ENCODE measurements around the gene BUB3.

Gene BUB3

DNA sequence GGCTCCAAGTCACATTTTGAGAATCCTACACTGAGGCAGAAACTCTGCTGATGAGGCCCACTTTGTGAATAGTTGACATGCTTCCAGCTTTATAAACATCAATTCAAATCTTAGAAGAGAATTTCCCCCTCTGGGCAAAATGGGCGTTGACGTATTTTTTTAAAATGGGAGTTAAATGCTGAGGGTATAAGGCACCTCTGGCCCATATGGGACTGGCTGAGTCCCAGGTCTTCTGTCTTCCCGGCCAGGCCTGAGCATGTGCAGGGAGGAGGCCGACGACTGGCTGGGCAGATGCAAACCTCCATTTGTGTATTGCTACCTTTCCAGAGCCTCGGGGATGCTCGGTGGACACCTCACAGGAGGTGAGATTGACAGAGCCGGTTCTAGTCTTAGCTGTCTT lies 37.7 kb downstream of the BUB3 start:
- DNase-seq (ENCODE audit: insufficient read length, low spot score), result no peak
- FAIRE-seq, result no peak

DNA sequence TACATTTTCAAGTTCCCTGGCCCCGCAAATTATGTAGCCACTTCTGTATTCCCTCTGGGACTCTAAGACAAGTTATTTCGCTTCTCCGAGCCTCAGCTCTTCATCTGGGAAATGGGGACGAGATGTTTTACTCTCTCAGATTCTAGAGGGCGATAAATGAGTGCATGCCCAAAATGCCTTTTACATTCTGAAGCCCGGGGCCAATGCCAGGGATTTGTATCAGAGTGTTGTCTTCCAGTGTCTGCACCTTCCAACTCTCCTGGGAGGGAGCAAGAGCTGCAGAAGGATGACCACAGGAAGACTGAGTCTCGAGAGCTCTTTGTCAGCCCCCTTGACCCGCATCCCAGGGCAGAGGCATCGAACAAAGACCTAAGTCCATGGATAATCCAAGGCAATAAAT lies 39.9 kb downstream of the BUB3 start:
- FAIRE-seq (no peak), DNase-seq (ENCODE audit: insufficient read length, low spot score) (no peak)

GRCh38 chr10:123200531-123200930 lies 46.3 kb downstream of the BUB3 start:
- DNase-seq (ENCODE audit: insufficient read length, low spot score), result no peak
- no peak for FAIRE-seq

DNA sequence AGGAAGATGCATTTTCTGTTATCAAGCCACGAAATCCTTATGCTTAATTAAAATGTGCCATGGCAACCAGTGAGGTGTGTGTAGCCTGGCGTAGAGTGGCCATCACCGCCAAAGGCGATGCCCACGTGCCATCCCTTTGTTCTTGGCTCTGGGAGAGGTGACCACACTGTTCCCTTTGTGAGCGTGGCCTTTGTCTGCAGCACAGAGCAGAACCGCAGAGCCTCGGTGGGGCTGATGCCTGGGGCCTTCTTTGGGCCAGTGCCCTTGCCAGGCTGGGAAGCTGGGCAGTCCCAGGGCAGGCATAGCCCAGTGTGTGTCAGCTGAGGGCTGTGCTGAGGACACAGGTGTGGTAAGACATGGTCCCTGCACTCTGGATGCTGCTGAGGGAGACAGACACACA lies 48.3 kb downstream of the BUB3 start:
- no peak for FAIRE-seq
- DNase-seq (ENCODE audit: insufficient read length, low spot score), result no peak

- no peak for FAIRE-seq
- DNase-seq (ENCODE audit: insufficient read length, low spot score), result no peak
Measured at GRCh38 chr10:123203393-123204126, 49.4 kb downstream of the BUB3 start.

DNA sequence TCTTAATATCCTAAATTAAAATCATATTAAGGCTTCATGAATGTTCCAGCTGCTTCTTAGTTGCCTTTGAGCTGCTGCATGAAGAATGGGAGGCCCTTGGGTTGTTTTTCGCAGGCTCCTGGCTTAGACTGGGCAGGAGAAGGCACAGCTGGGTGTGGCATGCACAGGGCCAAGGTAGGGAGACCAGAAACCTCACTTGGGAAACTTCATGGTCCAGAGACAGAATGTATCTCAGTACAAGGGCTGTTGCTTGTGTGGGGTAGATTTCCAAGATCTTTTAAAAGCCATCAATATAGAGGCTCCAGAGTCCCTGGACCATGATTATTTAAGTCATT lies 49.9 kb downstream of the BUB3 start:
- no peak for FAIRE-seq
- DNase-seq (ENCODE audit: insufficient read length, low spot score), result no peak

GRCh38 chr10:123205041-123205440 lies 50.8 kb downstream of the BUB3 start:
- no peak for FAIRE-seq
- no peak for DNase-seq (ENCODE audit: insufficient read length, low spot score)

- DNase-seq (ENCODE audit: insufficient read length, low spot score), result no peak
- no peak for FAIRE-seq
Measured at GRCh38 chr10:123212063-123212462, 57.9 kb downstream of the BUB3 start.

GRCh38 chr10:123212640-123213039 lies 58.4 kb downstream of the BUB3 start:
- FAIRE-seq, result no peak
- no peak for DNase-seq (ENCODE audit: insufficient read length, low spot score)

DNA sequence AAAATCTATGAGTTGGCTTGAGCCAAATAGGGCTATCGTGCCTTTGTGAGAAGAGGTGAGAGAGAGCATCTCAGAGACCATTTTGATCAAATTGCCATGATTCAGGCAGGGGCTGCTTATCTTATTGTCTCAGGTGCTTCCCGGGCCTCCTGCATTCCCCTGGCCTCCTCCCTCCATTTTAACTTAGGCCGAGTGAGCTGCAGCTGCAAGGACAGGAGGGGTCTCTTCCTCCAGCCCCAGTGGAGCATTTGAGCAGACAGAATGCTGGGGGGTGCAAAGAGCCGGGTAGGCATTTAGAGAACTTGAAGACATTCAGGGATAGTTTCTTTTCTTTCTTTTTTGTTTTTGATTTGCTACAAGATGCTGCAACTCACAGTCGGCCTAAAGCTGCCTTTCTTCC lies 59.0 kb downstream of the BUB3 start:
- no peak for FAIRE-seq
- no peak for DNase-seq (ENCODE audit: insufficient read length, low spot score)

Measured in GM19239 (cell line).